Effector CD4-positive, alpha-beta T cell (primary cell): Measurements from ENCODE around the gene DNAH12.
A peak's percentile ranks its signal among the peaks of the same experiment; 100 is the strongest.

Source experiments
- DNase-seq: peaks from one replicate; pipeline ENCODE4 v3.0.0-alpha.2; 2020
- total RNA-seq: gene quantifications from one replicate; lab custom pipeline; 2026; lab: John Stamatoyannopoulos, UW

Gene DNAH12
- 1.1 reads per million for total RNA-seq

- no peak for DNase-seq
Observed at GRCh38 chr3:57544181-57545125, at the start of gene DNAH12. TSS of gene DNAH12 (minus strand) at chr3:57544344. CDS start at chr3:57542870, 1,474 bp downstream.

- DNase-seq: no peak
Observed at GRCh38 chr3:57592306-57592705, 48.2 kb upstream of the DNAH12 start.

- DNase-seq: no peak
Observed at GRCh38 chr3:57587905-57588304, 43.8 kb upstream of the DNAH12 start.

- DNase-seq: no peak
Observed at GRCh38 chr3:57586778-57587177, 42.6 kb upstream of the DNAH12 start.

- DNase-seq: no peak
Observed at GRCh38 chr3:57583544-57583943, 39.4 kb upstream of the DNAH12 start.

GRCh38 chr3:57582474-57583168, 38.5 kb upstream of the DNAH12 start:
- DNase-seq: no peak

GRCh38 chr3:57577801-57578200, 33.7 kb upstream of the DNAH12 start:
- no peak for DNase-seq

GRCh38 chr3:57575966-57576626, 32.0 kb upstream of the DNAH12 start:
- no peak for DNase-seq

GRCh38 chr3:57572096-57572495, 28.0 kb upstream of the DNAH12 start:
- no peak for DNase-seq

GRCh38 chr3:57570878-57571277, 26.7 kb upstream of the DNAH12 start:
- no peak for DNase-seq

GRCh38 chr3:57569859-57570450, 25.8 kb upstream of the DNAH12 start:
- no peak for DNase-seq

GRCh38 chr3:57559526-57559925, 15.4 kb upstream of the DNAH12 start:
- no peak for DNase-seq

GRCh38 chr3:57557085-57557537, 13.0 kb upstream of the DNAH12 start:
- DNase-seq: peak; percentile 16

- peak; percentile 24 for DNase-seq
Observed at GRCh38 chr3:57556459-57557084, 12.4 kb upstream of the DNAH12 start.

GRCh38 chr3:57555738-57556458, 11.8 kb upstream of the DNAH12 start, which contains the start of gene PDE12:
TSS of gene PDE12 (plus strand) at chr3:57556274. CDS start at chr3:57556380, 106 bp downstream.
- DNase-seq: peak; percentile 74

- DNase-seq: no peak
Observed at GRCh38 chr3:57555306-57555705, 11.2 kb upstream of the DNAH12 start.

GRCh38 chr3:57546616-57547015, 2.5 kb upstream of the DNAH12 start:
- DNase-seq: no peak

- no peak for DNase-seq
Observed at GRCh38 chr3:57545636-57546268, 1.6 kb upstream of the DNAH12 start.

GRCh38 chr3:57538465-57538864, 5.7 kb downstream of the DNAH12 start:
- DNase-seq: no peak

- DNase-seq: no peak
Observed at GRCh38 chr3:57530071-57530608, 14.0 kb downstream of the DNAH12 start.
